ENCODE results near the gene LRP1B.

Gene LRP1B

DNA sequence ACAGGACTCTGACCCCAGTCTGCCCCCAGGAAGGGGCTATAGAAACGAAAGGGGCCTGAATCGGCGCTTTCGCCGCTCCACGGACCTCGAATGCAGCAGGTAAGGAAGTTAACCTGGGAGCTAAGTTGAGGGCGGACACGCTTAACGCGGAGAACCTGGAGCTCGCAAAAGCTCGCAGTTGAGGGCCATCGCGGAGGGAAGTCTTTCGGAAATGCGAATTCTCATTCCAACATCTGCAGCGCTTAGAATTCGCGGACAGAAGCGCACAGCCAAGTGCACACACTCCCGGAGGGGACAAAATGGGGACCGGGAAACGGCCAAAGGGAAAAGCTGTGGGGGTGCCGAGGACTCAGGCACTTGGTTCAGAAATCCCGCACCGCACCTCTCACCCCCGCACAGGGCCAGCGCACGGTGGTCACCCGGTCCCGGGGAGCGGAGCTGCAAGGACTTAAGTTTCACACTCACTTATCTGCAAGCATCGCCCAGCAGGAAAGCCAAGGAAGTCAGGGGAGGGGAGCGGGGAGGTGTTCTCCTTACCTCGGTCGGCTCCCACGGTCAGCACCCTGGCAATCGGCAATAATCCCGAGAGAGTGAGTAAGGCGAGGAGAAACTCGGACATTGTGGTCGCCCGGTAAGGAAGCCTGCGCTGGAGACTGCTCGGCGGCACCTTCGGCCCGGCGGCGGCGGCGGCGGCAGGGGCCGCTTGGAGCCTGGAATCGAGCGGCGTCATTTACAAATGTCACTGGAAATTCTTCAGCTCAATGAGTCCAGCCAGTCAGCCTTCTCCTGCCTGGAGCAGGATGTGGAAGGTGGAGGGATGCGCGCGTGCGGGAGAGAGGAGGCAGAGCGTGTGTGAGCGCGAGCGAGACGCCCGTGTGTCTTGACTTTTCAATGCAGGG lies 456 bp downstream of the LRP1B start:
- peaks cover 65% of the 10 kb centered on the region for H3K27me3 ChIP-seq
- H3K4me1 ChIP-seq (ENCODE audit: control insufficient read depth in 1 of 2, insufficient read depth in 1 of 2, low read depth in 1 of 2, low read length in 1 of 2): no peaks in the 10 kb centered on the region
- H3K9me3 ChIP-seq: no peaks in the 10 kb centered on the region
- H3K4me3 ChIP-seq (ENCODE audit: low read depth in 1 of 2, low read length in 1 of 2): no peak overlapping the region
- no peak overlapping the region for H3K27ac ChIP-seq
- TF ChIP-seq, protein P1, sequence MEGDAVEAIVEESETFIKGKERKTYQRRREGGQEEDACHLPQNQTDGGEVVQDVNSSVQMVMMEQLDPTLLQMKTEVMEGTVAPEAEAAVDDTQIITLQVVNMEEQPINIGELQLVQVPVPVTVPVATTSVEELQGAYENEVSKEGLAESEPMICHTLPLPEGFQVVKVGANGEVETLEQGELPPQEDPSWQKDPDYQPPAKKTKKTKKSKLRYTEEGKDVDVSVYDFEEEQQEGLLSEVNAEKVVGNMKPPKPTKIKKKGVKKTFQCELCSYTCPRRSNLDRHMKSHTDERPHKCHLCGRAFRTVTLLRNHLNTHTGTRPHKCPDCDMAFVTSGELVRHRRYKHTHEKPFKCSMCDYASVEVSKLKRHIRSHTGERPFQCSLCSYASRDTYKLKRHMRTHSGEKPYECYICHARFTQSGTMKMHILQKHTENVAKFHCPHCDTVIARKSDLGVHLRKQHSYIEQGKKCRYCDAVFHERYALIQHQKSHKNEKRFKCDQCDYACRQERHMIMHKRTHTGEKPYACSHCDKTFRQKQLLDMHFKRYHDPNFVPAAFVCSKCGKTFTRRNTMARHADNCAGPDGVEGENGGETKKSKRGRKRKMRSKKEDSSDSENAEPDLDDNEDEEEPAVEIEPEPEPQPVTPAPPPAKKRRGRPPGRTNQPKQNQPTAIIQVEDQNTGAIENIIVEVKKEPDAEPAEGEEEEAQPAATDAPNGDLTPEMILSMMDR (IDR thresholded peaks at IDR 0.05): no peak
- no peaks in the 10 kb centered on the region for H3K36me3 ChIP-seq

DNA sequence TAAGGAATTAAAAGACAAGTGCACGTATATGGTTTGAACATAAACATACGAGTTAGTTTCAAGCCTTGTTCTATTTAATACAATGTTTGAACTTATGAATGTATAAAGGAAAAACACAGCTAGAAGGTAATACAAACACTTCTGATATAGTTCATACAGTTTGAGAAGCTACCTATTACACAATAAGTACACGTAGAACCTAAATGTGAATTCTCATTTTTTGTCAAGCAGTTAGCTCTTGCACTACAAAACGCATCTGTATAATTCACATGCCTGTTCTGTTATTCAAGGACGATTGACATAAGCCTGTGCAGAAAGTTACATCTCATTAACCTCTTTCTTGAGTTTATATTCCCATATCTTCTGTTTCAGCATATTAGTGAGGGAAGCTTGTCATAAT lies 2.7 kb downstream of the LRP1B start:
- TF ChIP-seq, protein P1 (IDR thresholded peaks at IDR 0.05): no peak
- Histone ChIP-seq H3K4me3 (ENCODE audit: low read depth in 1 of 2, low read length in 1 of 2) (no peak overlapping the region), H3K27ac (no peak overlapping the region)

DNA sequence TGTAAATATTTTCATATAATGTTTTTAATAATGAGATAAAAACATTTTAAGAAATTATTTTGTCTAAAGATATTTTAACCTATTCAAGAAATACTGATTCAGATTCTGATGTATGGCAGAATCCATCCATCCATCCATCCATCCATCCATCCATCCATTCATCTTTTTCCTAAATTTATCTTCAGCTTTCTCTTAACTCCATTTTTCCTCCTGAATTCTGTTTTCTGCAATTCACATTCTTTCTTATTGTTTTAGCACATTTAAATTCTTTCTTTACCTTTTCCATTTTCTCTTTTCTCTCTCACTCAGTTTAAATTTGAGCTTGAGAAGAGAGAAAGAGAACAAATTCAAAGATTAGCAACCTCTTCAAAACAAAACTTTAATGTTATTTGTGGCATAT lies 3.6 kb downstream of the LRP1B start:
- Histone ChIP-seq H3K27me3 (peaks cover 50% of the 10 kb centered on the region), H3K27ac (no peak overlapping the region), H3K4me3 (ENCODE audit: low read depth in 1 of 2, low read length in 1 of 2) (no peak overlapping the region), H3K36me3 (no peaks in the 10 kb centered on the region), H3K9me3 (no peaks in the 10 kb centered on the region), H3K4me1 (ENCODE audit: control insufficient read depth in 1 of 2, insufficient read depth in 1 of 2, low read depth in 1 of 2, low read length in 1 of 2) (no peaks in the 10 kb centered on the region)
- TF ChIP-seq, protein P1 (IDR thresholded peaks at IDR 0.05): no peak

More for the DNA sequence above, 2.7 kb downstream of the LRP1B start:
- Histone ChIP-seq H3K27me3 (peaks cover 58% of the 10 kb centered on the region), H3K36me3 (no peaks in the 10 kb centered on the region), H3K9me3 (no peaks in the 10 kb centered on the region), H3K4me1 (ENCODE audit: control insufficient read depth in 1 of 2, insufficient read depth in 1 of 2, low read depth in 1 of 2, low read length in 1 of 2) (no peaks in the 10 kb centered on the region)

DNA sequence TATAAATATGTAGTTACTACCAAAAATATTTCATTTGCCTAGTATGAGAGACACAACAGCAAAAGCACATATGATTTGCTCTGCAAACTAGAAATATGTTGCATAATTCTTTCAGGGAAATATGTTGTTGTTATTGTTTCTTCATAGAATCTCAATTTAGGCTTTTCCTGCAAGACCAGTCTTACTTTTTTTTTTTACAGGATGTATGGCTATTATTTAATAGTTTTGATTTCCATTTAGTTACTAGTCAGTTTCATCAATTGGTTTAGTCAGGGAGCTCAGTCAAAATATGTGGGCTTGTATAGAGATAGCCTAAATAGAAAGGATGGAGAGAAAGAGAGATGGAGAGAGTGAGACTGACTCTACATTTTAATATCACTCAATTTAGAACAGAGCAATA lies 6.1 kb downstream of the LRP1B start:
- H3K4me1 ChIP-seq (ENCODE audit: control insufficient read depth in 1 of 2, insufficient read depth in 1 of 2, low read depth in 1 of 2, low read length in 1 of 2): no peaks in the 10 kb centered on the region
- H3K36me3 ChIP-seq: no peaks in the 10 kb centered on the region
- no peaks in the 10 kb centered on the region for H3K9me3 ChIP-seq
- TF ChIP-seq, protein P1 (IDR thresholded peaks at IDR 0.05): no peak
- no peak overlapping the region for H3K4me3 ChIP-seq (ENCODE audit: low read depth in 1 of 2, low read length in 1 of 2)
- no peak overlapping the region for H3K27ac ChIP-seq
- H3K27me3 ChIP-seq: peaks cover 24% of the 10 kb centered on the region

DNA sequence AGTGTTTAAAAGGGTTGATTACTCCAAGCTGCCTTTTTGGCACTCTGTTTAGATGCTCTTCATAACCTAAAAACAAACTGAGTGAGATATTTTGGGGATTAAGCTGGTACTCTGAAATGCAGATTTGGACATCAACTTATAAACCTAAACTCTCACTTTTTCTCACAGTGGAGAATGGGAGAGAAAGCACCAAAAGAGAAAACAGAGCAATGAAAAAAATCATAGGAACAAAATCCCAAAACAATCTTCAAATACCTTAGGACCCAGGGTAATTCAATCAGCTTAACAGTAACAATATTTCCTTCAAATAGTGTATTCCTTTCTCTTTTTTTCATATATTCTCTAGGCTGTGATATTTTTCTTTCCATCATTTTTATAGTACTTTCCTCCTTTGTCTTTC lies 11.5 kb downstream of the LRP1B start:
- no peak overlapping the region for H3K27ac ChIP-seq
- no peaks in the 10 kb centered on the region for H3K36me3 ChIP-seq
- no peaks in the 10 kb centered on the region for H3K4me1 ChIP-seq (ENCODE audit: control insufficient read depth in 1 of 2, insufficient read depth in 1 of 2, low read depth in 1 of 2, low read length in 1 of 2)
- no peak overlapping the region for H3K4me3 ChIP-seq (ENCODE audit: low read depth in 1 of 2, low read length in 1 of 2)
- H3K27me3 ChIP-seq: no peaks in the 10 kb centered on the region
- H3K9me3 ChIP-seq: no peaks in the 10 kb centered on the region
- TF ChIP-seq, protein P1 (IDR thresholded peaks at IDR 0.05): no peak

Measured in neutrophil (primary cell).